EL (cell line): ENCODE results near the gene DYNC1I2.
A peak's percentile ranks its signal among the peaks of the same experiment; 100 is the strongest.

Source experiments
- DNase-seq: peaks from one replicate; pipeline ENCODE4 v3.0.0-alpha.2; 2016

Gene DYNC1I2

DNA sequence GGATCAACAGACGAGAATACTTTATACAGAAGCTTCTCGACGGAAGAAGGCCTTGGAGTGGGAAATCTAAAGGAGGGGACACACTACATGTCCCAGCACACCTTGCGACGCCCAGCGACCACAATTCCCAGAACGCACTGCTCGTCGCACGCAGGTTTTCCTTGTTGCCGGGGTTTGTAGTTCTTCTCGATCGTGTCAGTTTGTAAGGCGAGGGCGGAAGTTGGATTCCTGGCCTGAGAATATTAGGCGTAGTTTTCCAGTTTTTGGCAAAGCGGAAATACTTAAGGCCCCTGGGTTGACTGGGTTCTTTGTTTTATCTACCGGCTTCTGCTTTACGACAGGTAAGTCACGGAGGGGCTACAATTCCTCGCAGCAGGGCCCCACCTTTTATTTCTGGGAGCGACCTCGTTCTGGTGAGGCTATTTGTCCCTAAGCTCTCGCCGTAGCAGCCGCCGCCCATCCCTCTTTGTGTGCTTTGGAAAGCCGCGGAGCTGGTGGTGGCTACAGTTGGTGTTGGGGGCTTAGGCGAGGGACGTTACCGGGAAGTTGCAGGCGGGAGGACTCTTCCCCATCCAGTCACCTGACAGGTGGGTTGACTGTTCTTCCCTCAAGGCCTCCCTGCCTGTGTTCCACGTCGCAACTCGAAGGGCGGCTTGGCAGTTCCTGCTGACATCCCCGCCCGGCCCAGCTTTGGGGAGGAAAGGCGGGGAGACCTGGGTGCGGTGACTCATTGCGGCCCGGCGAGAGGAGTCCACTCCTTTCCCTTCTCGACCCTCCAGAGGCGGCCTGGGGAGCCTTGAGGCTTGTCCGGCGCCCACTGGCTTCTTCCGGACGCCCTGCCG lies at the start of gene DYNC1I2:
Gene DYNC1I2, plus strand, starts transcription at position 183 of the 842 bp plus-strand sequence. CDS start 2,687 bp downstream, outside the sequence.
- DNase-seq = peak; percentile 94

DNA sequence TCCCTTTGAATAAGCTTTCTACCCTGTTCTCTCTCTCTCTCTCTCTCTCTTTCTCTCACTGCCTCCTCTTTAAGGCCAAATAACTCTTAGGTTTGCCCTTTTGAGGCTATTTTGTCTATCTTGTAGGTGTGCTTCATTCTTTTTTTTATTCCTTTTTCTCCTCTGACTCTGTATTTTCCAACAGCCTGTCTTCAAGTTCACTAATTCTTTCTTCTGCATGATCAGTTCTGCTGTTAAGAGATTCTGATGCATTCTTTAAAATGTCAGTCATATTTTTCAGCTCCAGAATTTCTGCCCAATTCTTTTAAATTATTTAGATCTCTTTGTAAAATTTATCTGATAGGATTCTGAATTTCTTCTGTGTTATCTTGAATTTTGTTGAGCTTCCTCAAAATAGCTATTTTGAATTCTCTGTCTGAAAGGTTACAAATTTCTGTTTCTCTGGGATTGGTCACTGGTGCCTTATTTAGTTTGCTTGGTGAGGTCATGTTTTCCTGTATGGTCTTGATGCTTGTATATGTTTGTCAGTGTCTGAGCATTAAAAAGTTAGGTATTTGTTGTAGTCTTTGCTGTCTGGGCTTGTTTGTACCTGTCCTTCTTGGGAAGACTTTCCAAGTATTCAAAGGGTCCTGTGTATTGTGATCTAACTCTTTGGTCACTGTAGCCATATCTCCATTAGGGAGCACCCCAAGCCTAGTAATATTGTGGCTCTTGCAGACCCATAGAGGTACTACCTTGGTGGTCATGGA lies 35.4 kb upstream of the DYNC1I2 start:
- no peak for DNase-seq

DNA sequence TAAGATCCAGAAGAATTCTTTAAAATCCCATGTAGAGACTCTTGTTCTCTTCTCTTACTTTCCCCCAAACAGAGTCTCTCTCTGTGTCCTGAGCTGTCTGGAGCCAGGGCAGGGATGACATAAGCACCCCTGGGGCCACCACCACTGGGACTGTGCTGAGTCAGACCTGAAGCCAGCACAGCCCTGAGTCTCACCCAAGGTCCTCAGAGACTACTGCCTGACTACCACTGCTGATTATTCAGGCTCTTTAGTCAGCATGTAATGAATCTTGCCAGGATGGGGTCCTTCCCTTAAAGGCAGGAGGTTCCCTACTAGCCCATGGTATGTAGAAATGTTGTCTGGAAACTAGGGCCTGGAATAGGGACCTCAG lies 34.9 kb upstream of the DYNC1I2 start:
- peak; percentile 76 for DNase-seq

DNA sequence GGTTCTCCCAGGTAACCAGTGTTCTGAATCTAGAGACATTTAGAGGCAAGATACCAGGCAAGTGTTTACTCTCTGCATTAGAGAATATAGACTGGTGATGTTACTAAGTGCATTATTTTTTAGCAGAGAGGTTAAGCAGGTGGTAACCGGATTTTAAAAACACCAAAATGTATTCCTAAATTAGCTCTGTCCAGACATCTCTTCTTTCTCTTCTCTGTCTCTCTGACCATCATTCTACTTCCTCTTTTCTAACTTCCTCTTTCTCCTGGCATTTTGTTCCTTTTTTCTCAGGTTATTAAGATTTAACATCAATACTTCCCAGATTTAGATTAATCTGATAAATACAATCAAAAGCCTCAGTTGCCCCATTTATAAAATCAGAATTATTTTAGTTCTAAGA lies 31.7 kb upstream of the DYNC1I2 start:
- no peak for DNase-seq

DNA sequence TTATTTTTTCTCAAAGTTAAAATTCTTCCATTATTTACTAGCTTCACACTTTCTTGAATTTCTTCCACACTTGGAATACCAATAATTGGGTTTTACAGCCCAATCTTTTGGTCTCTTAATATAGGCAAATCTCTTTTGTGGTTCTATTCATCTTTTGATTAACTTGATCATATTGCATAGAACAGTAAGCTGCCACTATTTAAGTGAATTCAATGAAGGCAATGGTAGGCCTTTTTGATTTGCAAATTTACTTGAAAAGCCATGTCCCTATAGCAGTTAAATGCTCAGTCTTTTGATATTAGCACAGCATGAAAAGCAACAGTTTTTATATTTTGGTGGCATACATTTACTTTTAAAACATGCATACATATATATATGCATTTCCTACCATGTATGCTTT lies 20.2 kb upstream of the DYNC1I2 start:
- DNase-seq = no peak

DNA sequence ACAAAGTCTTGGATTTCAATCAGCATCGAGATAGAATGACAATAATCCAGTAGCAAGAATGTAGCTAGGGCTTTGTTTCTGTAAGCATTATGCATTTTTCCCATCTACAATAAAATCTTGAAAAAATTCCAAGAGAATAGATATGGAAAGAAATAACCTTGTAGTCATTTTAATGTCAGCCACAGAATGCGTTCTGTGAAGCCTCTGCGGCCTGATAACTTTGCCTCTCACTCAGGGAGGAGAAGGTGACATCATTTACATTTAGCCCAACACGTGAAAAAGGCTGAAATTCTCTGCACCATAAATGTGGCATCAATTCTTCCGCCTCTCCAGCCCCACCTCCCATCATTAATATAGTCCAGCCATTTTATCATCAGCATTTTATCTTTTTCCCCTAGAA lies 19.1 kb upstream of the DYNC1I2 start:
- DNase-seq = no peak

DNA sequence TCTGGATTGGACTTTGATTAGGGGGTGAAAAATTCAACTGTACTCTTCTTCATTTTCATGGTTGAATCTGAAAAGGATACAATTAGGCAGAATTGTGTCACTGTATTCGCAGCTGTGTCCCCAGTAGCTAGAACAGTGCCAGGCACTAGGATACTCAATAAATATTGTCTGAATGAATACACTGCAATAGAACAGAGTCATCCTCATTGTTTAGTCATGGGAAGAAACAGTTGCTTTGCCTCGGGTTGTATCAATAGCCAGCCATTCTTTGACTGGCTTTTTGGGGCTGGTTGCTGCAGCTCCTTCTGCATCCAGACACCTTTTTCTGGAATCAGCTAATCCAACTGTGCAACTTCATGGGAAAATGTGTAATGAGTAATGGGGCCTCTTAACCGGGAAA lies 18.1 kb upstream of the DYNC1I2 start:
- no peak for DNase-seq

DNA sequence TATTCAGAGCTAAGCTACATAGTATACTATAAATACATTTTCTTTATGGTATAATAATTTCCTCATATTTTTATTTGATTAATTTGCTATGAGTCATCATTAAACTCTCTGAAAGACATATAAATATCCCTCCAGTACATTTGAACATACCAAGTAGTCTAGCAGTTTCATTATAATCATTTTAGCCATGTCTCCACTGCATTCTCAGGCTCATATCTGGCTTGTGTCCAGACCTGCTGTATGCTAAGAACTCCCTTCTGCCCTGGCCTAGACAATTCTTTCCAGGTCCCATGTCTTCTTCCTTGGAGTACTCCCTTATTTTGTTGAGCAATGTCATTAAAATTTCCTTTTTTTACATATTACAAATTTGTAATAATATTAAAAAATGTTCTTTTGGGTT lies 16.6 kb upstream of the DYNC1I2 start:
- no peak for DNase-seq

DNA sequence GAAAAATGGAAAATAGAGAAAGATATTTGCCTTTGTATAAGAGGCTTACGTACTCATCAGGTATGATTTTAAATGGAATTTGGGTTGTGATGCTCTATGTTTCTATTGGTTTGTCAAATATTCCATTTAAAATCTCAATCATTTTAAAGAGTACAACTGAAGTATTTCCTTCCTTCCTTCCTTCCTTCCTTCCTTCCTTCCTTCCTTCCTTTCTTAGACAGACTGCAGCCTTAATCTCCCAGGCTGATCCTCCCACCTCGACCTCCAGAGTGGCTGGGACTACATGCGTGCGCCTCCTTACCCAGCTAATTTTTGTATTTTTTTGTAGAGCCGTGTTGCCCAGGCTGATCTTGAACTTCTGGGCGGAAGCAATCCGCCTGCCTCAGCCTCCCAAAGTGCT lies 15.4 kb upstream of the DYNC1I2 start:
- no peak for DNase-seq

DNA sequence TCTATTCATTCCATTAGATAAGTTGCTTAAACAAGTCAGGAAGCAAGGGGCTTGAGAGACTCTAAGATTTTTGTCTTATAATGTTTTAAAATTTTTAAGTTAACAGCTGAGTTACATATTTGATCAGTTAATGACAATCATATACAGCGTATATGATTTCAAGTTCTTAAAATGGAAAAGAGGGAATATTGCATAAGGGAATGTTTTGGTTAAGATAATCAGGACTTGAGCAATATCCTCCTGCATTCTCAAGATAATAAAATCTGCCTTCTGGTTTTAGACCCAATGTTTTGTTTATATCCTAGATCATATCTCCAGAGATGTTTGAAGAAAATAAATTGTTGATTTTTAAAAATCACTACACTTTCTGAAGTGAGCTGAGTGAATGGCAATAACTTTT lies 13.4 kb upstream of the DYNC1I2 start:
- DNase-seq = no peak

DNA sequence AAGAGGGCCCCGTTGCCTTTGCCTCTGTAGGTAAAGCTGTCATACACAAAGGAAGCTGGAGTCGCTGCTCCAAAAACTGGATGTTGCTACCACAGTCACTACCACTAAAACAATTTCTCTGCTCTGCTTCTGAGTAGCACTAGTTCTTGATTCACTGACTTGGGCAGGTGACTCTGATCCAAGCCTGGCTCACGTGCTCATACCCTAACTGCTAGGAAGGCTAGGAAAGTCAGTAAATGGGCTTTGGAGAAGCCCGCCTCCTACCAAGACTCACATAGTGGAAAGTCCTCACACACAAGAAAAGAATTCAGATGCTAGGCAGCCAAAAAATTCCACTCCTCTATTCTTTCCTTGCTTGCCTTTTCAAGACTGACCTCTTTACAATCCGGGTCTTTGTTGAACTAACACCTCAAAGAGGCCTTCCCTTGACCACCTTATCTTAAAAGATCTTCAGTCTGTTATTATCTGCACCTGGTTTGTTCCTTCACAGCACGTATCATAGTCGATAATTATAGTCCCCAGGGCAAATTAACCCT lies 11.4 kb upstream of the DYNC1I2 start:
- DNase-seq = no peak

DNA sequence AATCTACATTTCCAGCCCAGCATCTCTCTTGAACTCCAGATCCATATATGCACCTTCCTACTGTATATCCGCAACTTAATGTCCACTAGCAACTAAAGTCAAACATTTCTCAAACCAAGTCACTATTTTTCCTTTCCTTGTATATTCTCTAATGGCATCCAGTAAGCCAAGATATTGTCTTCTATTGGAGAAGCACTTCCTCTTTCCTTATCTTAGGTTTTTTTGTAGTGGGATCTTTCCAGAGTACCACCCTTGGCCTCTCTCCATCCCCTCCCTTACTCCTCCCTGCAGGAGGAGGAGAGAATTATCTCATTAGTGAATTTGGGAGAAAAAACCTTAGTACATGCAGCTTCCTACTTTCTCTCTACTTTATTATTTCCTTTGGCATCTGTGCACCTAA lies 8.7 kb upstream of the DYNC1I2 start:
- no peak for DNase-seq

DNA sequence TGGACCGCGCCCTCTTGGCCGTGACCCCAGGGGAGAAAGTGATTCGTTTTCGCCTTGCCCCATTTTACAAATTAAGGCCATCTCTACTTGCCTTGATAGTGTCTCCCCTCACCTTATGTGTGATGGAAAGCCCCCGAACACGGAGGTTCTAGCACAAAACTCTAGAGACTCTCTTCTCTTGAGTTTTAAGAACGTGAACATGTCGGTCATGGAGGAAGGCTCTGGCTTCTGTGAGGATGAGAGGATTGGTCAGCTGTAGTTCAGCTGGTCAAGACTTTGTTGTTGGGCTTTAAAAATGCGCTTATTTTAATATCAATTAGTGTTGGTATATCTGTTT lies 828 bp downstream of the DYNC1I2 start:
- DNase-seq = no peak

DNA sequence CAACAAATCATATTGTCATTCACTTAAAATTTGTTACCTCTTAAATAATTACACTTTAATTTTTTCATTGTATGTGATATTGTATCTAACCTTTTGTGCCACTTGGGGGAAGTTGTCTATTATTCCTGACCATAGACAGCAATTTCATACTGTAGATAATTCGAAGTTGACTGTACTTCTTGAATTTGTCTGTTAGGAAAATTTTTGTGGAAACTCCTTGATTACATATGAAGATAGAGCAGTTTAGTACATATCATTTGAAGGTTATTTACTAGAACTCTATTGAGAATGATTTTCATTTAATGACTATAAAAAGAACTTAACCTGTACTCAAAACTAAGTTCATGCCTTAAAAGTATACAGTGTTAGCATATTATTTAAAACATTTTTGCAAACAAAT lies 5.1 kb downstream of the DYNC1I2 start:
- no peak for DNase-seq

DNA sequence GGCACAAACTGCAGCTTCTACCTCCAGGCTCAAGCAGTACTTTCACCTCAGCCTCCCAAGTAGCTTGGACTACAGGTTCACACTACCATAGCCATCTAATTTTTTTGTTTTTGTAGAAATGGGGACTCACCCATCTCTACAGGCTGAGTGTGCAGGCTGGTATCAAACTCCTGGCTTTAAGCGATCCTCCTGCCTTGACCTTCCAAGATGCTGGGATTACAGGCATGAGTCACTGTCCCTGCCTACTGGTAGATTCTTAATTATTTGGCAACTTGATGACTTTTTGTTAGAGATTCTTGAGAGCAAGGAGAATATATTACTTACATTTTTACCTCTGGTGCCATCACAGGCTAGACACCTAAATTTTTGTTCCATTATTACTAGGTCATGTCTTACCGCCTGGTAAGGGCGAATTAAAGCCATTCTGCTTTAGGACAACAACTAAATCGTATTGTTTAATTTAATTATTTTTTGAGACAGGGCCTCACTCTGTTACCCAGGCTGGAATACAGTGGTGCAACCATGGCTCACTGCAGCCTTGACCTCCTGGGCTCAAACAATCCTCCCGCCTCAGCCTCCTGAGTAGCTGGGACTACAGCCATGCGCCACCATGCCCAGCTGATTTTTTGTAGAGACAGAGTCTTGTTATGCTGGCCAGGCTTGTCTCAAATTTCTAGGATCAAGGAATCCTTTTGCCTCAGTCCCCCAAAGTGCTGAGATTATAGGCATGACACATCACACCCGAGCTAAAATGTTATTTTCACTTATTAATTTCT lies 15.7 kb downstream of the DYNC1I2 start:
- peak; percentile 69 for DNase-seq

DNA sequence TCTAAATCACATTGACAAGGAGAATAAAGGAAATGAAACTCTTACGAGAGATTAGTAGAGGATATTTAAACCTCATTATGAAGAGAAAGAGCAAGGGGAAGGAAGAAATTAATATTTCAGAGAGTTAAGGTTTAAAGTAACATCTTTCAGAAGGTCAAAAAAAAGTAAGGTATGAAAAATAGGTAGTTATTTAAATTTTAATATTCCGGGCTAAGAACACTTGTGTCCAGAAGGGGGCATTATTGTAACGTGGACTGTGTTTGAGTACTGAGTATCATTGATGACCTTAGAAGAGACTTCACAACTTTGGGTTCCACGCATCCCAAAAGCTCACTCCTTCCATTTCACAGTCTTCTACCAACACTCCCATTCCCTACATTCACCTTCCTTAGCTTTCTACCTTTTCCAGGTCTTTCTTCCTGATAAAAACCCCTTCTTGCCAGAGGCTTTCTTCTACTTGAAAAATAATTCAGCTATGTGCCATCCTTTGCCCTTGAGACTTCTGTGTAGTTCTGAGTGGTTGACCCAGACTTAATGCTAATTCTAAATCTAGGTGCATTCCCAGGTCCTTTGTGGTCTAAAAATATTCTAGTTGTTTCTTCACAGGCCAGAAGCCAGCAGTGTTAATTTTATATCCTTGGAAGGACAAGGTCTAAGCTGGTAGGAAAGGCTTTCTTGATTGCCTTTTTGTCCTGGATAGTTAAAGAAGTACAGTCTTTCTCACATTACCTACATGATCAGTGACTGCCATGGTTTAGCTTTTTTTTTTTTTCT lies 16.5 kb downstream of the DYNC1I2 start:
- DNase-seq = peak; percentile 37

DNA sequence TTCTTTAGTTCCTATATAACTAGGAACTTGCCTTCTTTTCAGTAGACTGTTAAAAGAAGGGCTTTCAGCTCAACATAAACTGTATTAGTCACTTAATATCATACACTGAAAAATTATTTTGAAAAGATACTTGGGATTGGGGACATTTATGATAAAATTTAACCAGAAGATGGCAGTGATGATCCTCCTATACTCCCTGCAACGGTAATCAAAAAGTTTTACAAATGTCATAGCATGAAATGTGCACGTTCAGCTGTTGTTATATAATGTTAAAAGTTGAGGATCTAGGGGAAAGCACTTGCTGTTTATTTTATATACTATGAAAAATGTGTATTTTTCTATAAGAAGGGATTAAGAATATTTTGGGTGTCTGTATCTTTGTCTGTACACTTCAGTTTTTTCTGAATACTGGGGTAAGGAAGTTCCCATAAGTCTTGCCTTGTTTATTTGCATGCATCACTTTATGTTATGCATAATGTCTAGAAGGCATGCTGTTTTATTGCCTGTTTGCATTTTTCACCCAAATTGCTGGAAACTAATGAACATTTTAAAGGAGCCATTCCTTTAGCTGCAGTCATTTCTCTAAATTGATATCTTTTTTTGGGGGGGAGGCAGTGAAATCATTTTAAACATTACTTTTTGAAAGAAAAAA lies 19.0 kb downstream of the DYNC1I2 start:
- DNase-seq = peak; percentile 41

DNA sequence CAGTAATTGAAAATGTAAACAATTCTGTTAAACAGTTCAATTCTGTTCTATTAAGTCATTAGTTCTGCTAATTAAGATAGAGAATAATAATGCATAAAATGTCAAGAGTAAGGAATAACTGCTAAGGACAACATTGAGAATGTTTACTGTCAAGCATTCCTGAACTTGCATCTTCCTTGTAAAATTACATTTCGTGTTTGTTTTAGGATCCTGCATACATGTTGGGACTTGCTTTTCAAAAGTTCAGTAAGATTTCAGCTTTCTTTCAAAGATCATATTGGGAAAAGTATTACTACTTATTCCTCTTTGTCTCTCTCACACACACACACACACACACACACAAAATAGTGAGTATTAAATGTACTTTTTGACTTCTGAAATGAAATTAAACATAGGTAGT lies 20.5 kb downstream of the DYNC1I2 start:
- DNase-seq = no peak

DNA sequence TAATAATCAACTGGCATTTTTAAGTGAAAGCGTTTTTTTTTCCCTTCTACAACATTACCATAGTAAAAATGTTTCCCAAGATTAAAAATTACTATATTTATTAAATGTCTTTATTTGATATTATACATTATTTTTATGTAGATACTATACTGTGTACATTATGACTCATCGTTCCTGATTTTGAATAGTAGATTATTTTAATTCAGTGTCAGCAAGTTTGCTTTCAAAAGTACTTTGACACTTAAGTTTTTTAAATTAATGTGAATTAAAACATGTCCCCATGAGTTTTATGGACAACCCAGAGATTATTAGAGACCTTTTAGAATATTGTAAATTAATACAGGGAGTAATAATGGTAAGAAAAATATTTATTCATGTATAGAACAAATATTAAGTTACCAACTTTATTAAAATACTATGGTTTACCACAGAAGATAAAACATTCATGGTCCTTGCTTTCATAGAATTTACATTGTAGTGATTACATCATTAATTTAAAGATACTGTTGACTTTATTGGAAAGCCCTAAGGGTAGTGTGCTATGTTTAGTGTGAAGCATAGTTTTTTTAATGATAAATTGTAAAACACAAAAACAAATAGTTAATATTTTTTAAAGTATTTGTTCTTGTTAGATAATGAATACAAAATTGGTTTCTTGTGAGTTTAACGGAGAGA lies 21.9 kb downstream of the DYNC1I2 start:
- no peak for DNase-seq

DNA sequence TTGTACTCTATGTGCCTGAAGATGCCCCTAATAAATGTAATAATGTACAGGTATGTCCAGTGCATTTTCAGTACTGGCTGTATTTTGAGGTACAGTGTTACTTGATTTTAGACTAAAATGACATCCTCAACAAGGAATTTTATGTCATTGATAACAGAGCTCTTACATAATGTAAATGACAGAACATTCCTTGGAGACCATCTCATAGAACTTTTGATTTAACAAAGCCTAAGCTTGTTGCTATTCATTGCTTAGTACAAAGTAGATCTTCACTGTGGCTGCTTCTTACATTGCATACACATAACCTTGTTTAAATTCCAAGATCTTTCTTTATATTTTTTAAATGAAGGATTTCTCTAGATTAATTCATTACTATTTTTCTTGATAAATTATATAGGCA lies 24.1 kb downstream of the DYNC1I2 start:
- peak; percentile 43 for DNase-seq

DNA sequence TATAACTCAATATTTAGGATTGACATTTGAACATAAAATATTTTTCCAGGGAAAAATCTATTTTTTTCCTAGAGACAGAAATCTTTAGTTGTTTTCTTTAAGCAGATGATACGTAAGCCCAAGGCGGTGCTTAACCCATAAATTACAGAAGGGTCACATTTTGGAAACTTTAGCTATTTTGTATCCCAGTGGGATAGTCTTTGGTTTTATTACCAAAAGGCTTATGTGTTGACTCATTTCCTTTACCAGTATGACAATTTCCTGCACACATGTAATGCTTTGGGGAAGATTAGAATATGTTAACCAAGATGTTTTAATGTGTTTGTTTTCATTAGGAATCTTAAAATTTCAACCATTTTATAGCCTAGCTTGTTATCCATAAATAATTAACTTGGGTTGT lies 24.8 kb downstream of the DYNC1I2 start:
- DNase-seq = peak; percentile 89

DNA sequence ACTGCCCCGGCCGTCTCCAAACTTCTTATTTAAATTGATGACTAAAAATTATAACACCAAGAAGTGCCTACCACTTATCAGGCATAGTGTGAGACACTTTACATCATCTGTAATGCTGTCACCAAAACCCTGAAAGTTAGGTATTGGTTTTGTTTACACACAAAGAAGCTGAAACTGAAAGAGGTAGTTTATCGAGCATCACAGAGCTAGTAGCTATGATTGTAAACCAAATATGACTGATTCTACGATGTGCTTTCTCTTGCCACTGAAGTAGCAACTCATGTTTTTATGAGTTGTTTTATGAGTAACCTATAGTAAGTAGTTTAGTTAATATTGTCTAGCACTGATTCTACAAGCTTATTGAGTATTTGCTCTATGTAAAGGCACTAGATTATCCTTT lies 31.5 kb downstream of the DYNC1I2 start:
- DNase-seq = no peak
